ENCODE data around the gene WDR4. TPM values are rescaled to one million over a fixed set of nuclear protein-coding genes. Genes with fewer than 3 reads are reported as not detected.

WDR4 gene
- total and polyA plus RNA-seq, 9 of the 15 experiments (the other 6 are each of a cell fraction or from before 2014, with no cell fraction given): 5.4 to 95.4 (median 32.1) TPM

DNA sequence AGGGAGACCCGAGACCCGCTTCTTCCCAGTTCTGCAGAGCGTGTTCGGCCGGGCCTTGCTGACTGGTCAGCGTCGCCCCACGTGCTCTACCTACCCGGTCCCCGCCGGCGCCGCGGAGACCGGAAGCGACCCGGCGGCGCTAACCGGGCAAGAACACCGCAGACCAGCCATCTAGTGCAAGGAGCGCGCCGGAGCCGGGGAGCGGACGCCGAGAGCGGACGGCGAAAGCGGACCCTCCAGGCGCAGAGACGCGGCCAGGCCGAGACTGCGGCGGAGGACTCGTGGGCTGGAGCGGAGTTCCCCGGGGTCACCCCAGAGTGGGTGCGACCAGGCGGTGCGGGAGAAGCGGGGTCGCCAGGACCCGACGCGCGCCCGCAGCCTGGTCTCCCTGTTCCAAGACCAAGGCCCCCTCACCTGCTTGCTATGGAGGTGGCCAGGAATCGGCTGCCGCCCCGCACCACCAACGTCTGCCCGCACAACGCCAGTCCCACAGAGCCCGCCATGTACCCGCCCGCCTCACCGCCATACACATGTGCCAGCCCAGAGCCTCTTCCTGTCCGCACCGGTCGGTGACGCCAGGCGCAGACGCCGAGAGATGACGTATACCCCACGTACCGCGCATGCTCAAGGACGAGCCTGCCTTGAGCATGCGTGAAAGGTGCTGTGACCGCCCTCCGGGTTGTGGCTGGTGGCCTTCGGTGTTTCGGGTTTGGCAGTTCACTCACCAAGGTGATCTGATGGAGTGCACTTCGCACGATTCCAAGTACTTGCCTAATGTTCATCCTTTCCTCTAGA lies at the start of gene WDR4 (continued):
- peak; percentile 84; the same call in 1 of the 2 replicates for TF ChIP-seq ZNF232 (CRISPR knock-in tag; IDR thresholded peaks at IDR 0.05)
- TF ChIP-seq KDM1A (IDR thresholded peaks at IDR 0.05): no peak
- TF ChIP-seq, protein P1, sequence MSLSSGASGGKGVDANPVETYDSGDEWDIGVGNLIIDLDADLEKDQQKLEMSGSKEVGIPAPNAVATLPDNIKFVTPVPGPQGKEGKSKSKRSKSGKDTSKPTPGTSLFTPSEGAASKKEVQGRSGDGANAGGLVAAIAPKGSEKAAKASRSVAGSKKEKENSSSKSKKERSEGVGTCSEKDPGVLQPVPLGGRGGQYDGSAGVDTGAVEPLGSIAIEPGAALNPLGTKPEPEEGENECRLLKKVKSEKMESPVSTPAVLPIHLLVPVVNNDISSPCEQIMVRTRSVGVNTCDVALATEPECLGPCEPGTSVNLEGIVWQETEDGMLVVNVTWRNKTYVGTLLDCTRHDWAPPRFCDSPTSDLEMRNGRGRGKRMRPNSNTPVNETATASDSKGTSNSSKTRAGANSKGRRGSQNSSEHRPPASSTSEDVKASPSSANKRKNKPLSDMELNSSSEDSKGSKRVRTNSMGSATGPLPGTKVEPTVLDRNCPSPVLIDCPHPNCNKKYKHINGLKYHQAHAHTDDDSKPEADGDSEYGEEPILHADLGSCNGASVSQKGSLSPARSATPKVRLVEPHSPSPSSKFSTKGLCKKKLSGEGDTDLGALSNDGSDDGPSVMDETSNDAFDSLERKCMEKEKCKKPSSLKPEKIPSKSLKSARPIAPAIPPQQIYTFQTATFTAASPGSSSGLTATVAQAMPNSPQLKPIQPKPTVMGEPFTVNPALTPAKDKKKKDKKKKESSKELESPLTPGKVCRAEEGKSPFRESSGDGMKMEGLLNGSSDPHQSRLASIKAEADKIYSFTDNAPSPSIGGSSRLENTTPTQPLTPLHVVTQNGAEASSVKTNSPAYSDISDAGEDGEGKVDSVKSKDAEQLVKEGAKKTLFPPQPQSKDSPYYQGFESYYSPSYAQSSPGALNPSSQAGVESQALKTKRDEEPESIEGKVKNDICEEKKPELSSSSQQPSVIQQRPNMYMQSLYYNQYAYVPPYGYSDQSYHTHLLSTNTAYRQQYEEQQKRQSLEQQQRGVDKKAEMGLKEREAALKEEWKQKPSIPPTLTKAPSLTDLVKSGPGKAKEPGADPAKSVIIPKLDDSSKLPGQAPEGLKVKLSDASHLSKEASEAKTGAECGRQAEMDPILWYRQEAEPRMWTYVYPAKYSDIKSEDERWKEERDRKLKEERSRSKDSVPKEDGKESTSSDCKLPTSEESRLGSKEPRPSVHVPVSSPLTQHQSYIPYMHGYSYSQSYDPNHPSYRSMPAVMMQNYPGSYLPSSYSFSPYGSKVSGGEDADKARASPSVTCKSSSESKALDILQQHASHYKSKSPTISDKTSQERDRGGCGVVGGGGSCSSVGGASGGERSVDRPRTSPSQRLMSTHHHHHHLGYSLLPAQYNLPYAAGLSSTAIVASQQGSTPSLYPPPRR (CRISPR knock-in tag; IDR thresholded peaks at IDR 0.05; ENCODE audit: borderline replicate concordance): no peak
- TF ChIP-seq USF2 (CRISPR knock-in tag; IDR thresholded peaks at IDR 0.05): peak; percentile 98
- TF ChIP-seq, protein P2, sequence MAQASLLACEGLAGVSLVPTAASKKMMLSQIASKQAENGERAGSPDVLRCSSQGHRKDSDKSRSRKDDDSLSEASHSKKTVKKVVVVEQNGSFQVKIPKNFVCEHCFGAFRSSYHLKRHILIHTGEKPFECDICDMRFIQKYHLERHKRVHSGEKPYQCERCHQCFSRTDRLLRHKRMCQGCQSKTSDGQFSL (CRISPR knock-in tag; IDR thresholded peaks at IDR 0.05): no peak; the same call in 1 of the 2 replicates
- TF ChIP-seq, protein P2 (tag; IDR thresholded peaks at IDR 0.05): no peak
- TF ChIP-seq ZBTB5 (IDR thresholded peaks at IDR 0.05): no peak
- peak in 1 of 2 experiments; percentile 46; a peak in 1 of 3 replicates for TF ChIP-seq CBX3 (IDR thresholded peaks at IDR 0.05; ENCODE audit: borderline replicate concordance in 1 of 2, low read length in 2 of 2)
- TF ChIP-seq ETS1 (conservative IDR thresholded peaks at IDR 0.05; ENCODE audit: control insufficient read depth, low read depth, low read length): peak; percentile 92
- no peak for TF ChIP-seq TSC22D4 (tag; IDR thresholded peaks at IDR 0.05)
- no peak for TF ChIP-seq ZNF586 (CRISPR knock-in tag; conservative IDR thresholded peaks at IDR 0.05)
- no peak for TF ChIP-seq EZH2 (IDR thresholded peaks at IDR 0.05; ENCODE audit: borderline replicate concordance, low read depth, low read length)
- TF ChIP-seq STAG1 (CRISPR knock-in tag; IDR thresholded peaks at IDR 0.05; ENCODE audit: borderline replicate concordance): 0 out of 2 replicates have a peak, but pooled peaks have one; percentile 36
- TF ChIP-seq ZNF217 (CRISPR knock-in tag; IDR thresholded peaks at IDR 0.05): no peak
- TF ChIP-seq, protein P3, sequence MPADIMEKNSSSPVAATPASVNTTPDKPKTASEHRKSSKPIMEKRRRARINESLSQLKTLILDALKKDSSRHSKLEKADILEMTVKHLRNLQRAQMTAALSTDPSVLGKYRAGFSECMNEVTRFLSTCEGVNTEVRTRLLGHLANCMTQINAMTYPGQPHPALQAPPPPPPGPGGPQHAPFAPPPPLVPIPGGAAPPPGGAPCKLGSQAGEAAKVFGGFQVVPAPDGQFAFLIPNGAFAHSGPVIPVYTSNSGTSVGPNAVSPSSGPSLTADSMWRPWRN (IDR thresholded peaks at IDR 0.05; ENCODE audit: low read depth): no peak
- no peak for TF ChIP-seq CBX5 (IDR thresholded peaks at IDR 0.05; ENCODE audit: borderline replicate concordance, low read depth)
